ENCODE measurements around the gene ASB3.
A peak's percentile ranks its signal among the peaks of the same experiment; 100 is the strongest.

Gene ASB3

GRCh38 chr2:53786352-53786704 lies 425 bp downstream of the ASB3 start:
- TF ChIP-seq CTCF (conservative IDR thresholded peaks at IDR 0.05; ENCODE audit: low read depth, low read length) = no peak
- DNase-seq (ENCODE audit: low read depth) = no peak
- peak overlapping the region; percentile 96 for H3K4me3 ChIP-seq (ENCODE audit: low read length)

GRCh38 chr2:53785366-53785765 lies 1.4 kb downstream of the ASB3 start:
- DNase-seq (ENCODE audit: low read depth) = no peak
- no peak for TF ChIP-seq CTCF (conservative IDR thresholded peaks at IDR 0.05; ENCODE audit: low read depth, low read length)
- peak overlapping the region; percentile 96 for H3K4me3 ChIP-seq (ENCODE audit: low read length)

GRCh38 chr2:53784436-53784835 lies 2.3 kb downstream of the ASB3 start:
- no peak for DNase-seq (ENCODE audit: low read depth)
- no peak overlapping the region for H3K4me3 ChIP-seq (ENCODE audit: low read length)
- TF ChIP-seq CTCF (conservative IDR thresholded peaks at IDR 0.05; ENCODE audit: low read depth, low read length) = no peak

- no peak overlapping the region for H3K4me3 ChIP-seq (ENCODE audit: low read length)
- no peak for DNase-seq (ENCODE audit: low read depth)
- TF ChIP-seq CTCF (conservative IDR thresholded peaks at IDR 0.05; ENCODE audit: low read depth, low read length) = no peak
Measured at GRCh38 chr2:53782676-53783075, 4.1 kb downstream of the ASB3 start.

GRCh38 chr2:53780056-53780455 lies 6.7 kb downstream of the ASB3 start:
- no peak overlapping the region for H3K4me3 ChIP-seq (ENCODE audit: low read length)
- DNase-seq (ENCODE audit: low read depth) = no peak
- TF ChIP-seq CTCF (conservative IDR thresholded peaks at IDR 0.05; ENCODE audit: low read depth, low read length) = no peak

GRCh38 chr2:53778536-53779162 lies 8.1 kb downstream of the ASB3 start:
- no peak for TF ChIP-seq CTCF (conservative IDR thresholded peaks at IDR 0.05; ENCODE audit: low read depth, low read length)
- no peak overlapping the region for H3K4me3 ChIP-seq (ENCODE audit: low read length)
- DNase-seq (ENCODE audit: low read depth) = no peak

GRCh38 chr2:53777134-53777533 lies 9.6 kb downstream of the ASB3 start:
- no peak for TF ChIP-seq CTCF (conservative IDR thresholded peaks at IDR 0.05; ENCODE audit: low read depth, low read length)
- no peak for DNase-seq (ENCODE audit: low read depth)
- H3K4me3 ChIP-seq (ENCODE audit: low read length) = no peak overlapping the region
